DOHH2 (cell line): ENCODE measurements around the gene NDUFS1.

Source experiments
- H3F3A ChIP-seq: fragments of 200-600 bp; sonication (generic), shearing (Covaris generic); 2 replicates; pipeline ENCODE4 v1.6.0; 2016; ENCODE audit warnings: antibody characterized with exemption, mild to moderate bottlenecking; ENCODE audit not compliant: control insufficient read depth, insufficient read depth
- H3K27ac ChIP-seq: fragments of 200-600 bp; sonication (generic); 2 replicates; pipeline ENCODE4 v1.5.1; 2014; ENCODE audit warnings: low read depth, mild to moderate bottlenecking, low read length, moderate library complexity
- H3K27me3 ChIP-seq: fragments of 200-600 bp; sonication (generic); 2 replicates; pipeline ENCODE4 v1.6.1; 2014; ENCODE audit warnings: mild to moderate bottlenecking, low read length, mixed read lengths; ENCODE audit not compliant: control insufficient read depth
- H3K36me3 ChIP-seq: fragments of 200-600 bp; sonication (generic); 2 replicates; pipeline ENCODE4 v1.6.1; 2014; ENCODE audit warnings: mild to moderate bottlenecking, low read length, moderate library complexity, mixed read lengths; ENCODE audit not compliant: control insufficient read depth
- H3K4me1 ChIP-seq: fragments of 200-600 bp; sonication (generic); 2 replicates; pipeline ENCODE4 v1.6.1; 2014; ENCODE audit warnings: mild to moderate bottlenecking, low read length, mixed read lengths; ENCODE audit not compliant: control insufficient read depth
- H3K4me2 ChIP-seq: fragments of 200-600 bp; sonication (generic); 2 replicates; pipeline ENCODE4 v1.6.0; 2014; ENCODE audit warnings: mild to moderate bottlenecking, low read length, moderate library complexity
- H3K4me3 ChIP-seq: fragments of 200-600 bp; sonication (generic); 2 replicates; pipeline ENCODE4 v1.5.1; 2014; ENCODE audit warnings: mild to moderate bottlenecking, low read length, mixed read lengths
- H3K79me2 ChIP-seq: fragments of 200-600 bp; sonication (generic); 2 replicates; pipeline ENCODE4 v1.6.1; 2014; ENCODE audit warnings: mild to moderate bottlenecking, low read length, mixed read lengths; ENCODE audit not compliant: control insufficient read depth
- H3K9me2 ChIP-seq: fragments of 200-600 bp; sonication (generic); replicated peaks from 2 replicates; pipeline ENCODE4 v1.6.1; 2014; ENCODE audit warnings: mild to moderate bottlenecking, low read length, mixed read lengths; ENCODE audit not compliant: control insufficient read depth
- H3K9me3 ChIP-seq: fragments of 200-600 bp; sonication (generic); 2 replicates; pipeline ENCODE4 v1.6.1; 2014; ENCODE audit warnings: antibody characterized with exemption, low read length, mixed read lengths; ENCODE audit not compliant: control insufficient read depth, insufficient read depth
- H4K20me1 ChIP-seq: fragments of 200-600 bp; sonication (generic); 2 replicates; pipeline ENCODE4 v1.6.0; 2014; ENCODE audit warnings: low read depth, mild to moderate bottlenecking, antibody characterized with exemption, low read length, moderate library complexity; ENCODE audit not compliant: control insufficient read depth, insufficient read depth
- CTCF ChIP-seq: fragments of 200-600 bp; sonication (generic); IDR thresholded peaks from one replicate; pipeline ENCODE4 v1.5.1; 2014; ENCODE audit warnings: antibody characterized with exemption, mild to moderate bottlenecking, low read depth, low read length; ENCODE audit not compliant: poor library complexity, severe bottlenecking
- EZH2phosphoT487 ChIP-seq: fragments of 200-600 bp; sonication (generic); IDR thresholded peaks from 2 replicates; pipeline ENCODE4 v1.6.1; 2017; ENCODE audit warnings: borderline replicate concordance, mild to moderate bottlenecking, antibody characterized with exemption, low read length, moderate library complexity, mixed read lengths

Gene NDUFS1

GRCh38 chr2:206198677-206199076, 39.4 kb upstream of the NDUFS1 start:
- Histone ChIP-seq H3K4me2 (no peak overlapping the region), H3K27ac (no peak overlapping the region), H3K9me3 (no peaks in the 10 kb centered on the region), H4K20me1 (no peaks in the 10 kb centered on the region), H3K4me3 (no peak overlapping the region), H3K27me3 (no peaks in the 10 kb centered on the region), H3K4me1 (no peaks in the 10 kb centered on the region), H3K79me2 (no peaks in the 10 kb centered on the region), H3K36me3 (no peaks in the 10 kb centered on the region), H3K9me2 (no peaks in the 10 kb centered on the region), H3F3A (no peaks in the 10 kb centered on the region)
- TF ChIP-seq CTCF (no peak), EZH2phosphoT487 (no peak)

GRCh38 chr2:206193671-206194357, 34.6 kb upstream of the NDUFS1 start:
- Histone ChIP-seq H3K36me3 (no peaks in the 10 kb centered on the region), H3K27me3 (peaks cover 9% of the 10 kb centered on the region; the same call in 1 of the 2 replicates), H3K9me2 (no peaks in the 10 kb centered on the region), H3K4me2 (no peak overlapping the region), H4K20me1 (no peaks in the 10 kb centered on the region), H3K27ac (no peak overlapping the region), H3F3A (no peaks in the 10 kb centered on the region), H3K9me3 (no peaks in the 10 kb centered on the region), H3K4me3 (no peak overlapping the region), H3K4me1 (no peaks in the 10 kb centered on the region), H3K79me2 (no peaks in the 10 kb centered on the region)
- TF ChIP-seq CTCF (no peak), EZH2phosphoT487 (no peak)

- Histone ChIP-seq H4K20me1 (no peaks in the 10 kb centered on the region), H3K27me3 (peaks cover 13% of the 10 kb centered on the region; the same call in 1 of the 2 replicates), H3K4me1 (no peaks in the 10 kb centered on the region), H3K4me2 (no peak overlapping the region), H3K27ac (no peak overlapping the region), H3K4me3 (no peak overlapping the region), H3K9me3 (no peaks in the 10 kb centered on the region), H3K9me2 (no peaks in the 10 kb centered on the region), H3F3A (no peaks in the 10 kb centered on the region), H3K36me3 (no peaks in the 10 kb centered on the region), H3K79me2 (no peaks in the 10 kb centered on the region)
- no peak for TF ChIP-seq EZH2phosphoT487
- TF ChIP-seq CTCF = no peak
These were observed 32.9 kb upstream of the NDUFS1 start for GRCh38 chr2:206192157-206192556.
